Keratinocyte (primary cell): ENCODE data around the gene SCD. TPM values are rescaled to one million over a fixed set of nuclear protein-coding genes. Genes with fewer than 3 reads are reported as not detected.
"Not testable (repeated sequence)": the region's sequence is repeated elsewhere in the genome, so short reads cannot be mapped to it uniquely, and the experiment has no call there.

Source experiments
- DNase-seq: peaks from one replicate; pipeline ENCODE4 v3.0.0-alpha.2; 2011; ENCODE audit warnings: low read depth, missing footprints, low spot score
- FAIRE-seq: peaks from 2 replicates; lab custom pipeline; 2011; peaks lifted over from hg19 to GRCh38; lab: Jason Lieb, UNC
- H2AFZ ChIP-seq: 2 replicates; pipeline ENCODE4 v1.6.0; 2012; ENCODE audit warnings: low read length, control low read depth, inconsistent platforms; ENCODE audit not compliant: control insufficient read depth
- H3K27ac ChIP-seq: 2 replicates; pipeline ENCODE4 v1.5.1; 2011; ENCODE audit warnings: low read length; ENCODE audit not compliant: control insufficient read depth, insufficient read depth
- H3K27me3 ChIP-seq: 3 replicates; pipeline ENCODE4 v1.6.0; 2011; ENCODE audit warnings: low read length; ENCODE audit not compliant: control insufficient read depth, insufficient read depth; ENCODE audit errors: extremely low read depth
- H3K36me3 ChIP-seq, 2 experiments: 2 replicates in 1 of 2; 3 replicates in 1 of 2; pipeline ENCODE4 v1.5.1; 2011; ENCODE audit warnings: low read length in 2 of 2, mild to moderate bottlenecking in 1 of 2; ENCODE audit not compliant: control insufficient read depth in 2 of 2, insufficient read depth in 2 of 2; ENCODE audit errors: extremely low read depth in 1 of 2
- H3K4me1 ChIP-seq: 3 replicates; pipeline ENCODE4 v1.5.1; 2011; ENCODE audit warnings: low read length; ENCODE audit not compliant: control insufficient read depth, insufficient read depth; ENCODE audit errors: extremely low read depth
- H3K4me2 ChIP-seq: 3 replicates; pipeline ENCODE4 v1.6.0; 2011; ENCODE audit warnings: low read depth, low read length; ENCODE audit not compliant: control insufficient read depth, insufficient read depth; ENCODE audit errors: extremely low read depth
- H3K4me3 ChIP-seq, 3 experiments: fragments of 200-600 bp in 1 of 3; sonication (generic) in 1 of 3; 2 replicates in 2 of 3; 3 replicates in 1 of 3; pipeline ENCODE4 v1.5.1; 2011 to 2016; ENCODE audit warnings: low read length in 3 of 3, mild to moderate bottlenecking in 3 of 3, control low read depth in 2 of 3, inconsistent platforms in 1 of 3, low read depth in 1 of 3, mixed read lengths in 1 of 3, mixed run types in 1 of 3, moderate library complexity in 1 of 3; ENCODE audit not compliant: control insufficient read depth in 2 of 3, insufficient read depth in 2 of 3; ENCODE audit errors: extremely low read depth in 1 of 3
- H3K79me2 ChIP-seq: 2 replicates; pipeline ENCODE4 v1.6.0; 2012; ENCODE audit warnings: low read length; ENCODE audit not compliant: control insufficient read depth, insufficient read depth
- H3K9ac ChIP-seq: 3 replicates; pipeline ENCODE4 v1.6.0; 2011; ENCODE audit warnings: low read length; ENCODE audit not compliant: control insufficient read depth, insufficient read depth; ENCODE audit errors: extremely low read depth
- H3K9me1 ChIP-seq: 3 replicates; pipeline ENCODE4 v1.6.0; 2011; ENCODE audit warnings: low read length; ENCODE audit not compliant: control insufficient read depth, insufficient read depth; ENCODE audit errors: extremely low read depth
- H3K9me3 ChIP-seq: 2 replicates; pipeline ENCODE4 v1.5.1; 2012; ENCODE audit warnings: low read depth, low read length; ENCODE audit not compliant: control insufficient read depth
- H4K20me1 ChIP-seq: 3 replicates; pipeline ENCODE4 v1.6.0; 2011; ENCODE audit warnings: low read length; ENCODE audit not compliant: control insufficient read depth, insufficient read depth; ENCODE audit errors: extremely low read depth
- EZH2 ChIP-seq: IDR thresholded peaks from one replicate; pipeline ENCODE4 v1.6.1; 2012; ENCODE audit warnings: inconsistent platforms, mild to moderate bottlenecking, low read length, moderate library complexity
- dilution Hi-C: fragments of 300-500 bp; cut with MboI; formaldehyde crosslinking; loops from one replicate; pipeline ENCODE4 v1.7.0; 2020; ENCODE audit warnings: low sequenced_read_pairs; ENCODE audit not compliant: extremely low pct_ligation_motif_present
- polyA minus RNA-seq, 3 experiments: library from RNA; depleted of rRNA, polyadenylated mRNA; stranded (reverse); fragments of >200 nt; gene quantifications; 1 replicate in 1 of 3; 2 replicates in 1 of 3; 3 replicates in 1 of 3; pipeline ENCODE4 v1.2.3, GENCODE V29; 2011
- polyA plus RNA-seq, 5 experiments: library from polyadenylated mRNA; depleted of rRNA in 3 of 5; stranded (reverse) in 3 of 5; stranded (forward) in 1 of 5; unstranded in 1 of 5; fragments of >200 nt; gene quantifications; 1 replicate in 1 of 5; 2 replicates in 3 of 5; 3 replicates in 1 of 5; pipeline versions ENCODE4 v1.2.1 to v1.2.3, GENCODE V29; 2011 to 2012; ENCODE audit warnings: missing spikeins in 2 of 5, low read depth in 1 of 5, low replicate concordance in 1 of 5
- TF ChIP-seq, protein P1 (sequence below), 3 experiments: IDR thresholded peaks in 1 of 3; conservative IDR thresholded peaks in 1 of 3; optimal IDR thresholded peaks in 1 of 3; 2 replicates in 2 of 3; 3 replicates in 1 of 3; pipeline versions ENCODE3 to v1.5.1; 2011; ENCODE audit warnings: low read length in 3 of 3, mild to moderate bottlenecking in 3 of 3, moderate library complexity in 2 of 3, control low read depth in 1 of 3, inconsistent platforms in 1 of 3; ENCODE audit not compliant: insufficient read depth in 2 of 3; ENCODE audit errors: extremely low read depth in 1 of 3

The SCD gene
- polyA plus RNA-seq (900 to 1,358 TPM (median 1,275 TPM) in 3 replicates), polyA minus RNA-seq (1,352 to 1,647 TPM (median 1,438 TPM) in 3 replicates)
- polyA plus RNA-seq (2011; ENCODE audit: low read depth) = 125 TPM
- polyA plus RNA-seq (2011; cell fraction: cytosol; rRNA removed) = 483 and 696 TPM in 2 replicates
- 1,144 and 1,285 TPM in 2 replicates for polyA plus RNA-seq (2011; cell fraction: nucleus; rRNA removed)
- 245 and 1,072 TPM in 2 replicates for polyA plus RNA-seq (2012; ENCODE audit: low replicate concordance)
- 766 TPM for polyA minus RNA-seq (2011; cell fraction: cytosol; rRNA and poly(A)+ RNA removed)
- 1,201 and 1,805 TPM in 2 replicates for polyA minus RNA-seq (2011; cell fraction: nucleus; rRNA and poly(A)+ RNA removed)

DNA sequence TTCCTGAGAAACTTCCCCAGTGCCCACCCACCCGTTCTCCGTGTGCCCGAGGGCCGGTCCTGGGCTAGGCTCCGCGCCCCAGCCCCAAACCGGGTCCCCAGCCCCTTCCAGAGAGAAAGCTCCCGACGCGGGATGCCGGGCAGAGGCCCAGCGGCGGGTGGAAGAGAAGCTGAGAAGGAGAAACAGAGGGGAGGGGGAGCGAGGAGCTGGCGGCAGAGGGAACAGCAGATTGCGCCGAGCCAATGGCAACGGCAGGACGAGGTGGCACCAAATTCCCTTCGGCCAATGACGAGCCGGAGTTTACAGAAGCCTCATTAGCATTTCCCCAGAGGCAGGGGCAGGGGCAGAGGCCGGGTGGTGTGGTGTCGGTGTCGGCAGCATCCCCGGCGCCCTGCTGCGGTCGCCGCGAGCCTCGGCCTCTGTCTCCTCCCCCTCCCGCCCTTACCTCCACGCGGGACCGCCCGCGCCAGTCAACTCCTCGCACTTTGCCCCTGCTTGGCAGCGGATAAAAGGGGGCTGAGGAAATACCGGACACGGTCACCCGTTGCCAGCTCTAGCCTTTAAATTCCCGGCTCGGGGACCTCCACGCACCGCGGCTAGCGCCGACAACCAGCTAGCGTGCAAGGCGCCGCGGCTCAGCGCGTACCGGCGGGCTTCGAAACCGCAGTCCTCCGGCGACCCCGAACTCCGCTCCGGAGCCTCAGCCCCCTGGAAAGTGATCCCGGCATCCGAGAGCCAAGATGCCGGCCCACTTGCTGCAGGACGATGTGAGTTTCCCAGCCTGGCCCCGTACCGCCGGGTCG lies at the start of gene SCD:
Gene SCD (plus strand): TSS at position 469 of the 803 bp plus-strand sequence. CDS start 272 bp downstream, at position 741.
- DNase-seq = peak; percentile 84
- Histone ChIP-seq H3K4me2 (peak within 1 kb of the TSS; percentile 91), H3K9ac (peak within 1 kb of the TSS; percentile 86), H3K27me3 (no peaks in the 10 kb centered on the region), H4K20me1 (peaks cover 36% of the 10 kb centered on the region), H2AFZ (no peak within 1 kb of the TSS), H3K9me3 (no peaks in the 10 kb centered on the region), H3K4me1 (peaks cover 42% of the 10 kb centered on the region), H3K4me3 (peak within 1 kb of the TSS; percentile 81 to 96 (median 84)), H3K79me2 (peaks cover 55% of the 10 kb centered on the region), H3K36me3 (peaks cover 32 to 43% of the 10 kb centered on the region in 2 experiments), H3K27ac (peak within 1 kb of the TSS; percentile 59), H3K9me1 (peaks cover 6% of the 10 kb centered on the region)
- TF ChIP-seq, protein P1, sequence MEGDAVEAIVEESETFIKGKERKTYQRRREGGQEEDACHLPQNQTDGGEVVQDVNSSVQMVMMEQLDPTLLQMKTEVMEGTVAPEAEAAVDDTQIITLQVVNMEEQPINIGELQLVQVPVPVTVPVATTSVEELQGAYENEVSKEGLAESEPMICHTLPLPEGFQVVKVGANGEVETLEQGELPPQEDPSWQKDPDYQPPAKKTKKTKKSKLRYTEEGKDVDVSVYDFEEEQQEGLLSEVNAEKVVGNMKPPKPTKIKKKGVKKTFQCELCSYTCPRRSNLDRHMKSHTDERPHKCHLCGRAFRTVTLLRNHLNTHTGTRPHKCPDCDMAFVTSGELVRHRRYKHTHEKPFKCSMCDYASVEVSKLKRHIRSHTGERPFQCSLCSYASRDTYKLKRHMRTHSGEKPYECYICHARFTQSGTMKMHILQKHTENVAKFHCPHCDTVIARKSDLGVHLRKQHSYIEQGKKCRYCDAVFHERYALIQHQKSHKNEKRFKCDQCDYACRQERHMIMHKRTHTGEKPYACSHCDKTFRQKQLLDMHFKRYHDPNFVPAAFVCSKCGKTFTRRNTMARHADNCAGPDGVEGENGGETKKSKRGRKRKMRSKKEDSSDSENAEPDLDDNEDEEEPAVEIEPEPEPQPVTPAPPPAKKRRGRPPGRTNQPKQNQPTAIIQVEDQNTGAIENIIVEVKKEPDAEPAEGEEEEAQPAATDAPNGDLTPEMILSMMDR (optimal IDR thresholded peaks at IDR 0.05 in 1 of 3, IDR thresholded peaks at IDR 0.05 in 1 of 3, conservative IDR thresholded peaks at IDR 0.05 in 1 of 3; ENCODE audit: extremely low read depth in 1 of 3, insufficient read depth in 2 of 3, low read length in 3 of 3) = no peak
- TF ChIP-seq EZH2 = no peak
- dilution Hi-C loops = loop anchor here (25.0 kb wide), 1 partner anchor 90 kb away; no protein-coding TSS in a partner anchor
- FAIRE-seq = peak; percentile 20

DNA sequence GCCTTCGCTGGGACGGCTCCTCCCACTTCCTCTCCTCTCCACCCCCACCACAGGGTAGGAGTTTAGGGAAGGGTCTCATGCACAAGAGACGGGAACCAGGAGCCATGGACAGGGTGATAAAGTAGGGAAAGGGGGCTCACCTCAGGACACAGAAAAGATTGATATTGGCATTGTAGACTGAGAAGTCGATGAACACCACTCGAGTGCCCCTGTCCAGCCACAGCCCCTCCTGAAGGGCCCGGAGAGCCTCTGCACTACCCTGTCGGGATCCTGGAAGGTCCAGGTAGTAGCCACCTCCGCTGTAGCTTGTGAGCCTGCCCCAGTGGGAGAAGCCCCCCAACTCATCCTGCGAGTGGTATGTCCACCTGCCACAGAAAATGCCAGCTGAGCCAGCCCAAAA lies 49.8 kb upstream of the SCD start:
- peaks cover 5% of the 10 kb centered on the region for H3K27me3 ChIP-seq
- no peaks in the 10 kb centered on the region for H3K9me1 ChIP-seq
- TF ChIP-seq, protein P1 (optimal IDR thresholded peaks at IDR 0.05 in 1 of 3, IDR thresholded peaks at IDR 0.05 in 1 of 3, conservative IDR thresholded peaks at IDR 0.05 in 1 of 3; ENCODE audit: extremely low read depth in 1 of 3, insufficient read depth in 2 of 3, low read length in 3 of 3) = no peak
- no peak for TF ChIP-seq EZH2
- no peak overlapping the region for H3K27ac ChIP-seq
- no peaks in the 10 kb centered on the region for H4K20me1 ChIP-seq
- no peak overlapping the region for H3K4me3 ChIP-seq
- no peak for DNase-seq
- dilution Hi-C loops = no loop called here
- no peak overlapping the region for H2AFZ ChIP-seq
- H3K36me3 ChIP-seq = no peaks in the 10 kb centered on the region
- H3K9me3 ChIP-seq = no peaks in the 10 kb centered on the region
- no peaks in the 10 kb centered on the region for H3K4me1 ChIP-seq
- FAIRE-seq = no peak
- H3K4me2 ChIP-seq = no peak overlapping the region
- H3K9ac ChIP-seq = no peak overlapping the region
- no peaks in the 10 kb centered on the region for H3K79me2 ChIP-seq

DNA sequence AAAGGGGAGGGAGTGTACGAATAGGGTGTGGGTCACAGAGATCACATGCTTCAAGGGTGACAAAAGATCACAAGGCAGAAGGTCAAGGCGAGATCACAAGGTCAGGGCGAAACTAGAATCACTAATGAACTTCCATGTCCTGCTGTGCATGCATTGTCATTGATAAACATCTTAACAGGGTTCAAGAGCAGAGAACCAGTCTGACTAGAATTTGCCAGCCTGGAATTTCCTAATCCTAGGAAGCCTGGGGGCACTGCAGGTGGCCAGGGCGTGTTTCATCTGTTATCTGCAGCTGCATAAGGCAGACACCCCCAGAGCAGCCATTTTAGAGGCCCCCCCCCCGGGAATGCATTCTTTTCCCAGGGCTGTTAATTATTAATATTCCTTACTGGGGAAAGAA lies 45.9 kb upstream of the SCD start:
- H3K79me2 ChIP-seq, H3K9me3 ChIP-seq, H3K36me3 ChIP-seq, H3K4me2 ChIP-seq, H3K27me3 ChIP-seq, H3K9me1 ChIP-seq, H3K4me1 ChIP-seq, H3K27ac ChIP-seq, H3K4me3 ChIP-seq, H3K9ac ChIP-seq, H4K20me1 ChIP-seq, dilution Hi-C loops, DNase-seq, H2AFZ ChIP-seq, FAIRE-seq: not testable (repeated sequence)
